ENCODE data around the gene SEMA4C. TPM values are rescaled to one million over a fixed set of nuclear protein-coding genes. Genes with fewer than 3 reads are reported as not detected.
"Not testable (repeated sequence)": the region's sequence is repeated elsewhere in the genome, so short reads cannot be mapped to it uniquely, and the experiment has no call there.

The SEMA4C gene
- total RNA-seq, 1 donor from 2014 or later = 279 TPM

DNA sequence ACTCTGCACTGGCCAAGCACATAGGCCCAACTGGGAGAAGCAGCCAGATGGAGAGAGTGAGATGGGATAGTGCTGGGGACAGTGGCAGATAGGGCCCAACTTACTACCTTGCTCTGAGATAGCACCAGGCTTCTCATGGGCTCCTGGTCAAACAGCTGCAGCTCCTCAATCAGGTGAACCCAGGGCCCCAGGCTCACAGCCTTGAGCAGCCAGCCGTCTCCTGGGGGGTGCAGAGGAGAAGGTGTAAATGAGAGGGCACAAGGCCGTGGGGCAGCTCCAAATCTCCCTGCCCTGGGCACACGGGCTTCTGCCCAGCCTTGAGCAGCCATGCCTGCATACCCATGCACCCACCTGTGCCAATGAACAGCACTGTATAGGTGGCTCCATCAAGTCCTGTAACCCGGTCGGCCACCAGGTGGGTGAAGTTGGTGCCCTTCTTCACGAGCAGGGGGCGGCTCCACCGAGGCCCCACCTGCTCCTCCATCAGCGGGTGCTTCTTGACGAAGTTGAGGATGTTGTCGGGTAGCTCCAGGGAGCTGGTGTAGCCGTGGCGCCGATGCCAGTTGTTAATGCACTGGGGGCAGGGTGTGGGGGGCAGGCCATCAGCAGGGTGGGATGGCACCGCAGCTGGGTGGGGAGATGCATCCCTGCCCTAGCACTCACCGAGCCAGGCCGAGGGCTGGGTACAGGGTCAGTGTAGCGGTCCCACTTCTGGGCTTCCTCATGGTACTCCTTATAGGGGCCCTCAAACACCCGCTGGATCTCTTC, 6.1 kb downstream of the SEMA4C start:
- peaks cover 58% of the 10 kb centered on the region for H3K4me1 Mint-ChIP-seq (ENCODE audit: unreplicated experiment)
- peaks cover 16% of the 10 kb centered on the region for H3K27me3 Mint-ChIP-seq (ENCODE audit: unreplicated experiment)
- DNase-seq (ENCODE audit: low spot score) = no peak
- peak overlapping the region; percentile 59 for H3K27ac Mint-ChIP-seq (ENCODE audit: unreplicated experiment)
- H3K36me3 Mint-ChIP-seq (ENCODE audit: low read depth, unreplicated experiment) = peaks cover 39% of the 10 kb centered on the region
- H3K9me3 Mint-ChIP-seq (ENCODE audit: unreplicated experiment) = no peaks in the 10 kb centered on the region
- peak overlapping the region; percentile 85 for H3K4me3 Mint-ChIP-seq (ENCODE audit: unreplicated experiment)
- TF ChIP-seq, protein P1, sequence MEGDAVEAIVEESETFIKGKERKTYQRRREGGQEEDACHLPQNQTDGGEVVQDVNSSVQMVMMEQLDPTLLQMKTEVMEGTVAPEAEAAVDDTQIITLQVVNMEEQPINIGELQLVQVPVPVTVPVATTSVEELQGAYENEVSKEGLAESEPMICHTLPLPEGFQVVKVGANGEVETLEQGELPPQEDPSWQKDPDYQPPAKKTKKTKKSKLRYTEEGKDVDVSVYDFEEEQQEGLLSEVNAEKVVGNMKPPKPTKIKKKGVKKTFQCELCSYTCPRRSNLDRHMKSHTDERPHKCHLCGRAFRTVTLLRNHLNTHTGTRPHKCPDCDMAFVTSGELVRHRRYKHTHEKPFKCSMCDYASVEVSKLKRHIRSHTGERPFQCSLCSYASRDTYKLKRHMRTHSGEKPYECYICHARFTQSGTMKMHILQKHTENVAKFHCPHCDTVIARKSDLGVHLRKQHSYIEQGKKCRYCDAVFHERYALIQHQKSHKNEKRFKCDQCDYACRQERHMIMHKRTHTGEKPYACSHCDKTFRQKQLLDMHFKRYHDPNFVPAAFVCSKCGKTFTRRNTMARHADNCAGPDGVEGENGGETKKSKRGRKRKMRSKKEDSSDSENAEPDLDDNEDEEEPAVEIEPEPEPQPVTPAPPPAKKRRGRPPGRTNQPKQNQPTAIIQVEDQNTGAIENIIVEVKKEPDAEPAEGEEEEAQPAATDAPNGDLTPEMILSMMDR (IDR thresholded peaks at IDR 0.05; ENCODE audit: unreplicated experiment) = no peak

DNA sequence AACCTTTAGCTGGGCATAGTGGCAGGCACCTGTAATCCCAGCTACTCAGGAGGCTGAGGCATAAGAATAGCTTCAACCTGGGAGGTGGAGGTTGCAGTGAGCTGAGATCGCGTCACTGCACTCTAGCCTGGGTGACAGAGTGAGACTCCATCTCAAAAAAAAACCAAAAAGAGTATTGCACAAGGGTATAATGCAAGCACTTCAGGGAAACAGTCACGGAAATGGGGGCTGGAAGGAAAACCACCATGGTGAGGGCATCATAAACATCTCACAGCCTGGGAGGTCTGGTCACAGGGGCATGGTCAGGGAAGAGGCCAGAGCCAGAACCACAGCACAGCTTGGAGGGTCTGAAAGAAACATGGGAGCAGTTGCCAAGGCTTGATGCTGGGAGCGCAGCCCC, 6.8 kb downstream of the SEMA4C start:
- peak overlapping the region; percentile 59 for H3K27ac Mint-ChIP-seq (ENCODE audit: unreplicated experiment)
- peaks cover 38% of the 10 kb centered on the region for H3K36me3 Mint-ChIP-seq (ENCODE audit: low read depth, unreplicated experiment)
- H3K27me3 Mint-ChIP-seq (ENCODE audit: unreplicated experiment) = peaks cover 15% of the 10 kb centered on the region
- H3K9me3 Mint-ChIP-seq (ENCODE audit: unreplicated experiment); DNase-seq (ENCODE audit: low spot score): not testable (repeated sequence)
- peak overlapping the region; percentile 85 for H3K4me3 Mint-ChIP-seq (ENCODE audit: unreplicated experiment)
- peaks cover 59% of the 10 kb centered on the region for H3K4me1 Mint-ChIP-seq (ENCODE audit: unreplicated experiment)

DNA sequence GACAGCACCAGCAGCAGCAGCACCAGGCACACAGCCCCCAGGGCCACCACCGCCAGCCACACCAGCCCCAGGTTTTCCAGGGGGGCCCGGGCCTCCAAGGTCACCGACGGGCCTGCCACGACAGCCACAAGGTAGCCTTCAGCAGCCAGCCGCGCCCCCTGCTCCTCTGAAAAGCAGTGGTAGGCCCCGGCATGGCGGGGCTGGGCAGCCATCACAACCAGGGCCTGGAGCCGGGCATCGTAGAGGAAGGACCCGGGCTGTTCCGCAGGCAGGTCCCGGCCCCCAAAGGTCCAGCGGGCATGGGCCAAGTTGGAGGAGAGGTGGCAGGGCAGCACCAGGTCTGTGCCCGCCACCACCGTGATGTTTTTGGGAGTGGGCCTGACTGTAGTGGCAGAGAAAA, 8.8 kb downstream of the SEMA4C start:
- TF ChIP-seq, protein P1 (IDR thresholded peaks at IDR 0.05; ENCODE audit: unreplicated experiment) = no peak
- Mint-ChIP-seq H3K4me1 (ENCODE audit: unreplicated experiment) (peaks cover 55% of the 10 kb centered on the region), H3K27ac (ENCODE audit: unreplicated experiment) (no peak overlapping the region), H3K27me3 (ENCODE audit: unreplicated experiment) (peaks cover 11% of the 10 kb centered on the region), H3K9me3 (ENCODE audit: unreplicated experiment) (no peaks in the 10 kb centered on the region), H3K36me3 (ENCODE audit: low read depth, unreplicated experiment) (peaks cover 27% of the 10 kb centered on the region), H3K4me3 (ENCODE audit: unreplicated experiment) (no peak overlapping the region)
- DNase-seq (ENCODE audit: low spot score) = no peak

DNA sequence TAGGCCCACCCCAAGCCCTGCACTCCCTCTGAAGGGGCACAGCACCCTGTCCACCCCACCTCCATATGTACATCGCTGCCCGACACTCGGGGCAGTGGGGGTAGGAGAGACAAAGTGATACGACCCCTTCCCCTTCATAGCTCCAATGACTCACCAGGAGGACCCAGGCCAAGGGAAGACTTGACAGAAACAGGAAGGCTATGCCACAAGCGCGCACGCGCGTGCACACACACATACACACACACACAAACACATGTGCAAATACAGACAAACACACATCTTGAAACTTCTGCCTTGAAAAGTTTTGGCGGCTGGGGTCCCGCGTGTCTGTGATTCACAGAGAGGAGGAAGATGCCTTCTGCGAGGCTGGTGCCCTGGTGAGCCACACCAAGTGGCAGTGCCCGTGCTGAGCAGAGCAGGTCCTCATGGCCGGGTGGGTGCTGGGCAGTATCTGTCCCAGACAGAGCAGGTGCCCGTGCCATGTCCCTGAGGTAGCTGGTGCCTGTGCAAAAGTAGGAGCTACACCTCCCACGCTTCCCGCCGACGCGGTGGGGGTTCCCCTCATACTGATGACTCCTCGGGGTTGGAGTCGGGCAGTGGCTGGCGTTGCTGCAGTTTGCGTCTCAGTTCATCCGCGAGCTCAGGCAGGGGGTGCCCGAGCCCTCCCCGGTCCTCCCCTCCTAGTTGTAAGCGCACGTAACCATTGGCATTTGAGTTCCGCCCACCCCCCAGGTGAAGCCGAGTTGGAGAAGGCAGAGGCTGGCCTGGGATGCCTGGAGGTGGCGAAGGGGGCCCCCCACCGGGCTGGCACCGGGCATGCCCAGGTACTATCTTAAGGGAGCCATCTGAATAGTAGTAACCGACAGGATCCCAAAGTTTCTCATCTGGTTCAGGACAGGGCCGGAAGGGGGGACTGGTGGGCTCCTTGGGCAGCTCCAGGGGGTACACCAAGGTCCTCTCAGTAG, 9.5 kb downstream of the SEMA4C start:
- peak overlapping the region; percentile 39 for H3K4me3 Mint-ChIP-seq (ENCODE audit: unreplicated experiment)
- H3K27me3 Mint-ChIP-seq (ENCODE audit: unreplicated experiment) = peaks cover 11% of the 10 kb centered on the region
- peak overlapping the region; percentile 70 for H3K27ac Mint-ChIP-seq (ENCODE audit: unreplicated experiment)
- peaks cover 20% of the 10 kb centered on the region for H3K36me3 Mint-ChIP-seq (ENCODE audit: low read depth, unreplicated experiment)
- TF ChIP-seq, protein P1 (IDR thresholded peaks at IDR 0.05; ENCODE audit: unreplicated experiment) = no peak
- no peaks in the 10 kb centered on the region for H3K9me3 Mint-ChIP-seq (ENCODE audit: unreplicated experiment)
- DNase-seq (ENCODE audit: low spot score) = no peak
- H3K4me1 Mint-ChIP-seq (ENCODE audit: unreplicated experiment) = peaks cover 49% of the 10 kb centered on the region

DNA sequence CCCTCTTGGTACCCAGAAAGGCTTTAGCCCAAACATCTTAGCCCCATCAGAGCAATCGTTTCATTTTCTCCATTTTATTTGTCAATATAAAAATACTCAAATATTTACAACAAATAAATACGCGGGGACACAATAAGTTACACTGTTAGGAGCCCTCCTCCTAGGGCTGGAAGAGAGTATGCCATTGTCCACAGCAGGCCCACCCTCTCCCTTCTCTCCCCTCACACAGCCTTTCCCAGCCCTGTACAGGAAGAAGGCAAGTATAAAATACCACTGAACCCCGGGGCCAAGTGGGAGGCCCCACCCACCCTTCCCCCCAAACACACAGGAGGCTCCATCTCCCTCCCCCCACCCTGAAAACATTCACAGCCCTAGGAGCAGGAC, 10.2 kb downstream of the SEMA4C start:
- DNase-seq (ENCODE audit: low spot score) = no peak
- Mint-ChIP-seq H3K4me3 (ENCODE audit: unreplicated experiment) (peak overlapping the region; percentile 39), H3K27ac (ENCODE audit: unreplicated experiment) (peak overlapping the region; percentile 70), H3K9me3 (ENCODE audit: unreplicated experiment) (no peaks in the 10 kb centered on the region), H3K4me1 (ENCODE audit: unreplicated experiment) (peaks cover 50% of the 10 kb centered on the region), H3K27me3 (ENCODE audit: unreplicated experiment) (peaks cover 11% of the 10 kb centered on the region), H3K36me3 (ENCODE audit: low read depth, unreplicated experiment) (peaks cover 20% of the 10 kb centered on the region)
- TF ChIP-seq, protein P1 (IDR thresholded peaks at IDR 0.05; ENCODE audit: unreplicated experiment) = no peak

All from endothelial cell (in vitro differentiated cells).